T-helper 1 cell treated with Interleukin-12 subunit alpha and Interleukin-12 subunit beta and Interleukin-4 antibody, amounts not matched to agents 30 ng/mL and 1 ng/mL, for 36 hours (primary cell): ENCODE results near the gene IFNAR1. TPM values are rescaled to one million over a fixed set of nuclear protein-coding genes. Genes with fewer than 3 reads are reported as not detected.
"Not testable (repeated sequence)": the region's sequence is repeated elsewhere in the genome, so short reads cannot be mapped to it uniquely, and the experiment has no call there.

Source experiments
- intact Hi-C: fragments of 100-400 bp; cut with micrococcal nuclease; formaldehyde crosslinking; loops from one replicate; pipeline ENCODE4 v1.15.1; 2024
- total RNA-seq: library from RNA; stranded (reverse); gene quantifications from 2 replicates; pipeline ENCODE4 v1.2.3, GENCODE V29; 2022

IFNAR1 gene
- total RNA-seq, 1 donor from 2014 or later = 34.7 TPM

- intact Hi-C loops = no loop called here
Measured at GRCh38 chr21:33339918-33340317, 15.1 kb downstream of the IFNAR1 start.

- intact Hi-C loops = no loop called here
Measured at GRCh38 chr21:33345751-33346238, 21.0 kb downstream of the IFNAR1 start.

- intact Hi-C loops = no loop called here
Measured at GRCh38 chr21:33348706-33349105, 23.9 kb downstream of the IFNAR1 start.

- intact Hi-C loops = loop anchor here (2.0 kb wide), 1 partner anchor 58 kb away; no protein-coding TSS in a partner anchor
Measured at GRCh38 chr21:33350676-33351075, 25.9 kb downstream of the IFNAR1 start.

GRCh38 chr21:33355355-33355754 lies 30.6 kb downstream of the IFNAR1 start:
- intact Hi-C loops = no loop called here

- intact Hi-C loops = no loop called here
Measured at GRCh38 chr21:33355996-33356395, 31.2 kb downstream of the IFNAR1 start.

- intact Hi-C loops = no loop called here
Measured at GRCh38 chr21:33357177-33357576, 32.4 kb downstream of the IFNAR1 start.

- intact Hi-C loops = no loop called here
Measured at GRCh38 chr21:33359446-33359845, 34.7 kb downstream of the IFNAR1 start.

GRCh38 chr21:33360281-33360680 lies 35.5 kb downstream of the IFNAR1 start:
- intact Hi-C loops = loop anchor here (2.0 kb wide), 3 partner anchors 25 to 183 kb away; partner anchors contain the start of genes GART and SON

GRCh38 chr21:33360881-33361602 lies 36.3 kb downstream of the IFNAR1 start:
- intact Hi-C loops = loop anchor here (1.0 to 2.0 kb wide), 9 partner anchors 19 to 182 kb away; partner anchors contain the start of genes GART, IFNAR1, IL10RB and SON

GRCh38 chr21:33362044-33362555 lies 37.3 kb downstream of the IFNAR1 start:
- intact Hi-C loops = loop anchor here (1.0 kb wide), 2 partner anchors 12 to 129 kb away; partner anchors contain the start of gene DNAJC28

GRCh38 chr21:33363911-33364609 lies 39.3 kb downstream of the IFNAR1 start:
- intact Hi-C loops = not testable (repeated sequence)

GRCh38 chr21:33364830-33365229 lies 40.1 kb downstream of the IFNAR1 start:
- intact Hi-C loops = no loop called here

GRCh38 chr21:33367309-33367973 lies 42.7 kb downstream of the IFNAR1 start:
- intact Hi-C loops = no loop called here

GRCh38 chr21:33368124-33368523 lies 43.4 kb downstream of the IFNAR1 start:
- intact Hi-C loops = no loop called here

GRCh38 chr21:33368576-33368975 lies 43.8 kb downstream of the IFNAR1 start:
- intact Hi-C loops = no loop called here

GRCh38 chr21:33369586-33369985 lies 44.8 kb downstream of the IFNAR1 start:
- intact Hi-C loops = no loop called here

- intact Hi-C loops = loop anchor here (10.0 kb wide), 1 partner anchor 234 kb away; no protein-coding TSS in a partner anchor
Measured at GRCh38 chr21:33370305-33370704, 45.5 kb downstream of the IFNAR1 start.

- intact Hi-C loops = loop anchor here (10.0 kb wide), 1 partner anchor 233 kb away; no protein-coding TSS in a partner anchor
Measured at GRCh38 chr21:33371366-33371765, 46.6 kb downstream of the IFNAR1 start.

- intact Hi-C loops = loop anchor here (10.0 kb wide), 1 partner anchor 232 kb away; no protein-coding TSS in a partner anchor
Measured at GRCh38 chr21:33372582-33372981, 47.8 kb downstream of the IFNAR1 start.

GRCh38 chr21:33373451-33373850 lies 48.7 kb downstream of the IFNAR1 start:
- intact Hi-C loops = loop anchor here (10.0 kb wide), 1 partner anchor 231 kb away; no protein-coding TSS in a partner anchor
